Subcutaneous adipose tissue (tissue), 4 donors: ENCODE data around the gene SNTA1. TPM values are rescaled to one million over a fixed set of nuclear protein-coding genes. Genes with fewer than 3 reads are reported as not detected.

Experiments used
- CTCF ChIP-seq: fragments of 450-650 bp; IDR thresholded peaks from one replicate; pipeline ENCODE4 v1.5.1; 2016; ENCODE audit warnings: low read depth, mild to moderate bottlenecking, control low read depth, antibody characterized with exemption, moderate library complexity
- total RNA-seq, 4 donors: library from RNA; depleted of rRNA; stranded (reverse); fragments of >200 nt; gene quantifications; one replicate each; pipeline ENCODE4 v1.1.0, GENCODE V29; 2016

Gene SNTA1
- total RNA-seq, 4 donors from 2014 or later: 28.6 to 144 (median 56.5) TPM

DNA sequence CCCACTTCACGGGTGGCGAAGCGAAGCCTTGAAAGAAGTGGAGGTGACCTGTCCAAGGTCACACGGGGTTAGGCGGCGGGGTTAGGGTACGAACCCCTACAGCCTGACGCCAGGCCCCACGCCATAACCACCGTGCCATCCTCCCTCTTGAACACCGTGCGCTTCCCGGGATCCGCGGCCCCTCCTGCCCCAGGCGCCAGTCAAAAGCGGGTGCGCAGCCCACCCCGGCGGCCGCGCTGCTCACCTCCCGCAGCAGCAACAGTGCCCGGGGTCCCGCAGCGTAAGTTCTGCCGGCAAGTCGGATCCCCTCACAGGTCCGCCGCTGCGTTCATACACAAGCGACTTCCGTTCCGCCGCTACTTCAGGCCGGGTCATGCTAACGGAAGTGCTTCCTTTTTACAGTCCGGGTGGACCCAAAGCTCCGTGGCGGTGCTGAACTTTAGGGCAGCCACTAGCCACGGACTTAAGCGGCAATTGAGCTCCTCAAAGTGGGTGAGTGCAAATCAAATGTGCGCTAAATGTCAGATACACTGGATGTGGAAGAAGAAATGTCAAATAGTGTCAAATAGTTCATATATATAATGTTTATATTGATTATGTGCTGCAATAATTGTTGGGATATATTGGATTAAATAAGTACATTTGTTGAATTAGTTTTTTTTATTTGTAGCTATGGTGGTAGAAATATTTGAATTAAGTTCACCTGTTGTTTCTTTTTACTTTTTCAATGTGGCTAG, 42.2 kb downstream of the SNTA1 start, which contains the start of gene CDK5RAP1:
Gene CDK5RAP1, minus strand, starts transcription at position 336 of the 737 bp plus-strand sequence. CDS start 4,455 bp downstream, outside the sequence.
- no peak for TF ChIP-seq CTCF

DNA sequence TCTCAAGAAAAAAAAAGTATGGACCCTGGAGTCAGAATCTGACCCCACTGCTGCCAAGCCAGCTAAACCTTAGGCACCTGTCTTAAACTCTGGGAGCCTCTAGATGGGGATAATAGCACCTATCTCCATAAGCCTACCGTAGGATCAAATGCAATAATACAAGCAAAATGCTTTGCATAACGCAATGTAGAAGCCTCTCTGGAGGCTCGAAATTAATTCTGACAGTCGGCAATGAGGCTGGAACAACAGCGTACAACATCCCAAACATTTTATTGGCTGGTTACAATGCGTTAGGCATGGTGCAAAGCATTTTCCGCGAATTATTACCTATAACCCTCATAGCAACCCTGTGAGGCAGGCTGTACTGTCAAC, 42.8 kb downstream of the SNTA1 start:
- TF ChIP-seq CTCF: no peak

DNA sequence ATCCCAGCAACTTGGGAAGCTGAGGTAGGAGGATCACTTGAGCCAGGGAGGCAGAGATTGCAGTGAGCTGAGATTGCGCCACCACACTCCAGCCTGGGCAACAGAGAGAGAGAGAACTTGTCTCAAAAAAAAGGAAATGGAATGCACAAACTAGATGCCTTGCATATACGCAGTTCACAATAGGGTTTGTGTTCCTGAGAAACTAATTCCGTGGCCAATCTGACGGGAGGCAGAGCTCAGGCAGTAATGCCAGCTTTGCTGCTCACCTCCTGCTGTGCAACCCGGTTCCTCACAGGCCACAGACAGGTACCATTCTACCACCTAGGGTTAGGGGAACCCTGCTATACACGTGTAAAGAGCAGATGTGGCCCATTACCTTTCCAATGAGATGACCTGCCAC, 43.6 kb downstream of the SNTA1 start:
- no peak for TF ChIP-seq CTCF

- TF ChIP-seq CTCF: no peak
These were observed 48.8 kb downstream of the SNTA1 start for GRCh38 chr20:33394718-33395117.

- no peak for TF ChIP-seq CTCF
These were observed 50.0 kb downstream of the SNTA1 start for GRCh38 chr20:33393609-33394008.

DNA sequence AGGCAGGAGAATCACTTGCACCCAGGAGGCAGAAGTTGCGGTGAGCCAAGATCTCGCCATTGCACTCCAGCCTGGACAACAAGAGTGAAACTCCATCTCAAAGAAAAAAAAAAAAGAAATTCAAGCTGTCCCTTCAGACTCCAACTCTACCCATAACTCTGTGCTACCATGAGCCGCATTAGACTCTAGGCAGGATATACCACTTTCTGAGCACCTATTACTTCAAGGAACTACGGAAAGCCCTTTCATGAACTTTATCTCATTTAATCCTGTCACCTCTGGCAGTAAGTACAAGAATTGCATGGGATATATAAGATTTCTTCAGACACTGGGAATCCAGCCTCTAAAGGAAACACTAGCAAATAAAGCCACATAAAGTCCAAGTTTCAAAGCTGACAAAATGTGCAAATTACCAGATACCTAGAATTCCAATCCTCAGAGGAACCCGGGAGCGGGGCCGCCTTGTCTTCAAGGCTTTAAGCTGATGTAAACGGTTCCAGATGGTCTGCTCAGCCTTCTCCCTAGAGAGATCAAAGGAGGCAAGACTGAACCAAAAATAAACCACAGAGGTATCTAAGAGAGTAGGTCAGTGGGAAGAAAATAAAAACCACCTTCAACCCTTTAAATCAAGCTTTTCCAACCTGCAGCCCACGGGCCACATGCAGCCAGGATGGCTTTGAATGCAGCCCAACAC, 51.7 kb downstream of the SNTA1 start:
- TF ChIP-seq CTCF: no peak

- no peak for TF ChIP-seq CTCF
These were observed 55.3 kb downstream of the SNTA1 start for GRCh38 chr20:33388268-33388667.
